AG04450 (cell line): ENCODE measurements around the gene ASAP3. TPM values are rescaled to one million over a fixed set of nuclear protein-coding genes. Genes with fewer than 3 reads are reported as not detected.

Experiments used
- CTCF ChIA-PET: fragments of 300-600, 350-600 bp; formaldehyde crosslinking; extraction: SDS; loops from one replicate; lab custom pipeline; 2022; ENCODE audit warnings: antibody characterized with exemption, inconsistent platforms; lab: Charles Lee
- POLR2A ChIA-PET: fragments of 350-600 bp; formaldehyde crosslinking; extraction: SDS; loops from one replicate; lab custom pipeline; 2021; ENCODE audit warnings: antibody characterized with exemption, inconsistent platforms; lab: Yijun Ruan, JAX
- DNase-seq: peaks from one replicate; pipeline ENCODE4 v3.0.0-alpha.2; 2011; ENCODE audit warnings: low read depth, low spot score
- H3K27ac ChIP-seq: one replicate; pipeline ENCODE4 v1.5.1; 2012; ENCODE audit warnings: low read depth, low read length, control low read depth
- H3K27me3 ChIP-seq: one replicate; pipeline ENCODE4 v1.6.0; 2012; ENCODE audit warnings: low read length; ENCODE audit not compliant: control insufficient read depth, insufficient read depth
- H3K4me3 ChIP-seq: 2 replicates; pipeline ENCODE4 v1.5.1; 2011; ENCODE audit warnings: mild to moderate bottlenecking, low read depth, low read length, control low read depth
- H3K9me3 ChIP-seq: 2 replicates; pipeline ENCODE4 v1.5.1; 2012; ENCODE audit warnings: low read length; ENCODE audit not compliant: control insufficient read depth, insufficient read depth
- CTCF ChIP-seq: IDR thresholded peaks from 2 replicates; pipeline ENCODE4 v1.5.1; 2011; ENCODE audit warnings: low read depth, low read length, control low read depth, inconsistent platforms
- polyA plus RNA-seq: library from polyadenylated mRNA; depleted of rRNA; stranded (reverse); fragments of >200 nt; gene quantifications from 2 replicates; pipeline ENCODE4 v1.2.3, GENCODE V29; 2011

The ASAP3 gene
- polyA plus RNA-seq, 1 experiment = 25.5 TPM

- ChIA-PET CTCF (no interaction called here), POLR2A (no interaction called here)
- no peak for TF ChIP-seq CTCF
- no peaks in the 10 kb centered on the region for H3K27me3 ChIP-seq
- no peaks in the 10 kb centered on the region for H3K9me3 ChIP-seq
- no peak for DNase-seq
- no peak overlapping the region for H3K27ac ChIP-seq
- H3K4me3 ChIP-seq = no peak overlapping the region
These were observed 6.4 kb downstream of the ASAP3 start for GRCh38 chr1:23477359-23478144.

- Histone ChIP-seq H3K27me3 (no peaks in the 10 kb centered on the region), H3K9me3 (no peaks in the 10 kb centered on the region), H3K4me3 (no peak overlapping the region), H3K27ac (peak overlapping the region; percentile 90)
- no peak for TF ChIP-seq CTCF
- CTCF ChIA-PET = interaction anchor here (1.3 kb wide), 1 partner anchor 189 kb away, joined by 4 read pairs; no protein-coding TSS in a partner anchor
- POLR2A ChIA-PET = interaction anchor here (0.9 to 1.6 kb wide), 4 partner anchors 9 to 279 kb away, joined by 3 to 13 read pairs (median 6); partner anchors contain the start of gene ASAP3
- DNase-seq = no peak
These were observed 8.3 kb downstream of the ASAP3 start for GRCh38 chr1:23475641-23476040.

GRCh38 chr1:23475134-23475628 lies 8.8 kb downstream of the ASAP3 start:
- H3K9me3 ChIP-seq = no peaks in the 10 kb centered on the region; the same call in 1 of the 2 replicates
- peak overlapping the region; percentile 90 for H3K27ac ChIP-seq
- ChIA-PET CTCF (interaction anchor here (0.6 to 1.3 kb wide), 2 partner anchors 17 to 190 kb away, joined by 3 to 4 read pairs; no protein-coding TSS in a partner anchor), POLR2A (interaction anchor here (0.5 to 1.6 kb wide), 5 partner anchors 9 to 278 kb away, joined by 3 to 13 read pairs (median 3); partner anchors contain the start of gene ASAP3)
- peak; percentile 90 for DNase-seq
- H3K4me3 ChIP-seq = no peak overlapping the region
- H3K27me3 ChIP-seq = no peaks in the 10 kb centered on the region
- no peak for TF ChIP-seq CTCF

DNA sequence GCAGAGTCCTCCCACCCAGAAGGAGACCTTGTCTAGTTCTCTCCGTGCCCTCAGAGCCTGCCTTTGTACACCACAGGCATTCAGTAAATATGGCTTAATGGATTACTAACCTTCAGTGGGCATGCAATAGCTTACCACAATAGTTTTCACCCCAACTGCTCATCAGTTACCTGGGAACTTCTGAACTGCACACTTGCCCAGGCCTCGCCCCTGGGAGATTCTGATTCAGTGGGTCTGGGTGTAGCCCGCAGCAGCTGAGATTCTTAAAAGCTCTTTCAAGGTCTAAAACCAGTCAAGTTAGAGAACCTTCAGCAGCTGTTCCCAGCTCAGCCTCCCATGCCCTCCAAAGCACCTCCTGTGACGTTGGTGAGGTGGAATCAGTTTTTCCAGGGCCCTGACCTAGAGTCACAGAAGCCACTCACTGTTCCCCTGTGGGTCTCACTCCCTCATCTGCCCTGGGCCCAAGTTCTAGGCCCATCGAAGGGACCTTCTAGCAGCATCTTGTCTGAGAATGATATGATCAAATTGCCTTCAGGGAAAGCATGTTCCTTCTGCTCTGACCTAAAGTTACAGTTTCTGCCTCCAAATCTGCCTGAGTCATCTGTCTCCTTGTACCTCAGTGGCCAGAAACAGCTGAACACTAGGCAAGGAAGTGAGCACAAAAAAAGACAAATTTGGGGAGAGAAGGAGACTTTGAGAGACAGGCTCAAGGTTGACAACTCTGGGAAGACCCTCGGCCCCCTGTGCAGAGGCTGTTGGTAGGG lies 10.8 kb downstream of the ASAP3 start:
- no peak overlapping the region for H3K4me3 ChIP-seq
- no peaks in the 10 kb centered on the region; the same call in 1 of the 2 replicates for H3K9me3 ChIP-seq
- H3K27ac ChIP-seq = peak overlapping the region; percentile 39
- ChIA-PET POLR2A (no interaction called here), CTCF (interaction anchor here (0.8 kb wide), 1 partner anchor 24 kb away, joined by 3 read pairs; no protein-coding TSS in a partner anchor)
- no peaks in the 10 kb centered on the region for H3K27me3 ChIP-seq
- TF ChIP-seq CTCF = no peak
- DNase-seq = no peak
